GM18520 (cell line): ENCODE results near the gene CAMK2N2.

ENCODE experiments used
- ATAC-seq: cut with Tn5 transposase; IDR thresholded peaks from one replicate; pipeline ENCODE4 v1.9.1; 2021; ENCODE audit not compliant: unreplicated experiment

The CAMK2N2 gene

GRCh38 chr3:184223946-184224345 lies 37.4 kb downstream of the CAMK2N2 start:
- ATAC-seq = no peak

GRCh38 chr3:184222521-184222920 lies 38.8 kb downstream of the CAMK2N2 start:
- ATAC-seq = no peak

DNA sequence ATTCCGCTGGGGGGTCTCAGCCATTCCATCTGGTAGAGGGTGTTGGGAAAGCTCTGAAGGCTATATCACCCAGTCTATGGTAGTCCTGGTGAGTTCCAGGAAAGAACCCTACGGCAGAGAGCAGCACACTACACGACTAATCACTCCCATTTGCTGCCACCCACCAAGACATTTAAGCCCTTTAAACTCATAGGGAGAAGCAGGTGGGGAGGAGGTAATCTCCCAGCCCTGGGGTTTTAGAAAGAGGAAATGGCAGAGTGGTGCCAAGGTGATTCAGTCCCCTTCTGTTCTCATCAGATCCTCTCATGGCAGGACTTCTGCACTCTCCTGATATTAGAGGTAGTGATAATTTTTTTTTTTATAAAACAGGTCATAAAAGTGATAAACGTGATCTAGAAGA lies 42.5 kb downstream of the CAMK2N2 start:
- ATAC-seq = no peak

DNA sequence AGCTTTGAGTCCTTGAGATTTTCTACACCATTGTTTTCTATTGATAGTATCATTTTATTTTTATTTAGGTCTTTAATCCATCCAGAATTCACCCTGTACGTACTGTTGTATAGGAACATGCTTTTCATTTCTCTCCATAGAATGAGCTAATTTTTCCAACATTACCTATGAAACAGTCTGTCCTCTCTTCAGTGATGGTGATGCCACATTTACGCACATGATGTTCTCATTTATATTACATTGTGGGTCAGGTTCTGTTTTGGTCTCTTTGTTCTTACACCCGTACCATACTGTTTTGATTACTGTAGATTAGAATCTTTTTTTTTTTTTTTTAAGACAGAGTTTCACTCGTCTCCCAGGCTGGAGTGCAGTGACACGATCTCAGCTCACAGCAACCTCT lies 49.6 kb downstream of the CAMK2N2 start:
- ATAC-seq = no peak

DNA sequence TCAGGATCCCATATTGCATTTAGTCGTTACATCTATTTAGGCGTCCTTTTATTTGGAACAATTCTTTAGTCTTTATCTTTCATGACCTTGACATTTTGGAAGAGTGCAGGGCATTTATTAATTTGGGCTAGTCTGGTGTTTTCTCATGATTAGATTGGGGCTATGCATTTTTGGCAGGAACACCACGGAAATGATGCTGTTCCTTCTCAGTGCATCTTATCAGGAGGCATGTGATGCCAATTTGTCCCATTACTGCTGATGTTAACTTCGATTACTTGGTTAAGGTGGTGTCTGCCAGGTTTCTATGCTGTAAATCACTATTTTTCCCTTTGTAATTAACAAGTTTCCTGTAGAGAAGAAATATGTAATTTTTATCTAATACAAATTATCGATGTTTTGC lies 50.1 kb downstream of the CAMK2N2 start:
- no peak for ATAC-seq
